Activated naive CD8-positive, alpha-beta T cell treated with anti-CD3 and anti-CD28 coated beads, Interleukin-2, amount 50 U/mL, for 16 hours (primary cell): Measurements from ENCODE around the gene FGF12.

Experiments used
- DNase-seq: peaks from one replicate; pipeline ENCODE4 v3.0.0-alpha.2; 2020; ENCODE audit warnings: low read depth, low spot score

The FGF12 gene

GRCh38 chr3:192340031-192340430 lies 387.3 kb downstream of the FGF12 start:
- DNase-seq, result no peak

- no peak for DNase-seq
These were observed 388.1 kb downstream of the FGF12 start for GRCh38 chr3:192339214-192339613.

GRCh38 chr3:192336286-192336685 lies 391.1 kb downstream of the FGF12 start:
- no peak for DNase-seq

GRCh38 chr3:192332386-192333291 lies 394.7 kb downstream of the FGF12 start:
- DNase-seq, result no peak

- DNase-seq, result no peak
These were observed 395.5 kb downstream of the FGF12 start for GRCh38 chr3:192331749-192332385.

GRCh38 chr3:192326656-192327055 lies 400.7 kb downstream of the FGF12 start:
- no peak for DNase-seq

- no peak for DNase-seq
These were observed 409.8 kb downstream of the FGF12 start for GRCh38 chr3:192317564-192317963.

- DNase-seq, result no peak
These were observed 413.7 kb downstream of the FGF12 start for GRCh38 chr3:192313605-192314004.

- no peak for DNase-seq
These were observed 419.7 kb downstream of the FGF12 start for GRCh38 chr3:192307631-192308030.

- no peak for DNase-seq
These were observed 424.1 kb downstream of the FGF12 start for GRCh38 chr3:192303235-192303634.

- DNase-seq, result no peak
These were observed 424.6 kb downstream of the FGF12 start for GRCh38 chr3:192302721-192303120.

GRCh38 chr3:192299921-192300320 lies 427.4 kb downstream of the FGF12 start:
- no peak for DNase-seq

GRCh38 chr3:192296845-192297244 lies 430.5 kb downstream of the FGF12 start:
- no peak for DNase-seq

GRCh38 chr3:192284443-192285072 lies 442.8 kb downstream of the FGF12 start:
- DNase-seq, result no peak

- no peak for DNase-seq
These were observed 446.0 kb downstream of the FGF12 start for GRCh38 chr3:192281207-192281880.

- no peak for DNase-seq
These were observed 447.7 kb downstream of the FGF12 start for GRCh38 chr3:192279664-192280063.

GRCh38 chr3:192277477-192277876 lies 449.9 kb downstream of the FGF12 start:
- DNase-seq, result no peak

GRCh38 chr3:192275741-192276355 lies 451.5 kb downstream of the FGF12 start:
- DNase-seq, result no peak

- DNase-seq, result no peak
These were observed 453.7 kb downstream of the FGF12 start for GRCh38 chr3:192273697-192274010.

- DNase-seq, result no peak
These were observed 454.2 kb downstream of the FGF12 start for GRCh38 chr3:192273001-192273696.

- DNase-seq, result no peak
These were observed 465.3 kb downstream of the FGF12 start for GRCh38 chr3:192262001-192262400.
